ENCODE data around the gene RCOR2. TPM values are rescaled to one million over a fixed set of nuclear protein-coding genes. Genes with fewer than 3 reads are reported as not detected.
A peak's percentile ranks its signal among the peaks of the same experiment; 100 is the strongest.

Gene RCOR2
- total and polyA plus RNA-seq, 2 donors (not counting 1 experiment from before 2014, with no cell fraction given): not detected

DNA sequence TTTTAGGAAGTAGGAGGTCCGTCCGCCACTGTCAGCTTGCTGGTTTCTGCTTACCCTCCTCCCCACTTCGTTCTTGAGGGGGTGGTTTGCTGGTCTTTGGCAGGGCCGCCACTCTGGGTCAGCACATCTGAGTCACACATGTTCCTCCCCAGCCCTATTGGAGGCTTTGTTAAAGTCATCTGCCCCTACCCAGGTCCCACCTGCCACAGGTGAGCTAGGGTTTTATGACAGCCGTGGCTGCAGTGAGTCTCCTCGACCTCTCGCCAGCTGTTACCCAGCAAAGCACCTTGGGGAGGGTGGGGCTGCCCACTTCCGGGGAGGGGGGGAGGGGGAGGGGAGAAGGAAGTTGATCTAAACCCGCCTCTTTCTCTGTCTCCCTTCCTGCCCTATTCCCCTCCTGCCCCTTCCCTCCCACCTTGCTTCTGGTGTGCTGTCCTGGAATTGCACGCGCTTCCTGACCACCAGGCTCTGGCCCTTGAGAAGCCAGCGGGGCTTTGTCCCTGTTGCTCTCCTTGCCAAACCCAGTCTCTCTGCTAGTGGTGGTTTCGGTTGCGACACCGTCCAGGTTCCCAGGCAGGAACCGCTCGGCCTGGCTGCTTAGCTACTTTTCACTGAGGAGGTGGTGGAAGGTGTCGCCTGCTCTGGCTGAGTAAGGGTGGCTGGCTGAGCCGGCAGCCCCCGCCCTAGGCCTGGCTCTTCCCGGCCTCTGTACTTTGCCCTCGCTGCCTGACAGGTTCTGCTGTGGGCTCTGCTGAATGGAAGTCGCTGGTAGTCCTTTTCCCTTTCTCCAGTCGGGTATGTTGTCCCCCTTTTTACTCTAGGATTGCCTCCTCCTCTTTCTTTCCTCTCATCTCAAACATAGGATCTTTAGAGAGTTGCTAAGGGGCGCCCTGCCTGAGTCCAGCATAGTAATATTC, 28.5 kb downstream of the RCOR2 start:
- Mint-ChIP-seq H3K4me1 (peaks cover 72% of the 10 kb centered on the region), H3K27ac (peak overlapping the region; percentile 87), H3K9me3 (ENCODE audit: insufficient read depth) (no peaks in the 10 kb centered on the region), H3K4me3 (peak overlapping the region; percentile 93), H3K27me3 (no peaks in the 10 kb centered on the region)
- DNase-seq (peak; percentile 83), ATAC-seq (ENCODE audit: low read depth) (peak; percentile 89)
- Histone ChIP-seq H3K4me3 (ENCODE audit: control extremely low read depth in 1 of 5, extremely low read depth in 1 of 5, insufficient read depth in 1 of 5, low read depth in 2 of 5, low read length in 4 of 5) (peak overlapping the region; percentile 36 to 88 (median 68)), H3K9ac (ENCODE audit: low read length) (peak overlapping the region; percentile 82), H3K79me2 (ENCODE audit: control insufficient read depth, insufficient read depth, low read length) (peaks cover 99% of the 10 kb centered on the region), H3K4me1 (ENCODE audit: control insufficient read depth in 2 of 2, insufficient read depth in 2 of 2, low read length in 2 of 2) (peaks cover 39 to 53% of the 10 kb centered on the region in 2 donors), H3K36me3 (replicated peaks in 1 of 2; ENCODE audit: control extremely low read depth in 1 of 2, control insufficient read depth in 1 of 2, extremely low read depth in 1 of 2, insufficient read depth in 2 of 2, low read length in 1 of 2) (peaks cover 0 to 19% of the 10 kb centered on the region in 2 experiments), H3K4me2 (replicated peaks; ENCODE audit: low read depth, low read length, poor library complexity, severe bottlenecking) (peak overlapping the region; percentile 98), H2AFZ (ENCODE audit: insufficient read depth, low read depth, low read length, poor library complexity, severe bottlenecking) (peak overlapping the region; percentile 66), H3K27ac (ENCODE audit: low read length in 2 of 2) (peak overlapping the region; percentile 67 to 82), H3K27me3 (replicated peaks in 1 of 4; ENCODE audit: control extremely low read depth in 1 of 4, control insufficient read depth in 3 of 4, insufficient read depth in 4 of 4, low read length in 3 of 4) (no peaks in the 10 kb centered on the region), H4K20me1 (ENCODE audit: control insufficient read depth, insufficient read depth, low read length, poor library complexity, severe bottlenecking) (peaks cover 92% of the 10 kb centered on the region), H3K9me3 (ENCODE audit: control extremely low read depth in 1 of 3, control insufficient read depth in 2 of 3, insufficient read depth in 1 of 3, low read length in 2 of 3) (peaks cover 0 to 3% (median 0%) of the 10 kb centered on the region in 3 donors)
- intact Hi-C loops (cut with micrococcal nuclease): loop anchor here (1.0 to 10.0 kb wide), 3 partner anchors 50 to 86 kb away; partner anchors contain the start of genes COX8A and NAA40
- WGBS (ENCODE audit: insufficient coverage): 2% methylated on average over 14 of the region's 25 CpGs
- TF ChIP-seq, protein P1, sequence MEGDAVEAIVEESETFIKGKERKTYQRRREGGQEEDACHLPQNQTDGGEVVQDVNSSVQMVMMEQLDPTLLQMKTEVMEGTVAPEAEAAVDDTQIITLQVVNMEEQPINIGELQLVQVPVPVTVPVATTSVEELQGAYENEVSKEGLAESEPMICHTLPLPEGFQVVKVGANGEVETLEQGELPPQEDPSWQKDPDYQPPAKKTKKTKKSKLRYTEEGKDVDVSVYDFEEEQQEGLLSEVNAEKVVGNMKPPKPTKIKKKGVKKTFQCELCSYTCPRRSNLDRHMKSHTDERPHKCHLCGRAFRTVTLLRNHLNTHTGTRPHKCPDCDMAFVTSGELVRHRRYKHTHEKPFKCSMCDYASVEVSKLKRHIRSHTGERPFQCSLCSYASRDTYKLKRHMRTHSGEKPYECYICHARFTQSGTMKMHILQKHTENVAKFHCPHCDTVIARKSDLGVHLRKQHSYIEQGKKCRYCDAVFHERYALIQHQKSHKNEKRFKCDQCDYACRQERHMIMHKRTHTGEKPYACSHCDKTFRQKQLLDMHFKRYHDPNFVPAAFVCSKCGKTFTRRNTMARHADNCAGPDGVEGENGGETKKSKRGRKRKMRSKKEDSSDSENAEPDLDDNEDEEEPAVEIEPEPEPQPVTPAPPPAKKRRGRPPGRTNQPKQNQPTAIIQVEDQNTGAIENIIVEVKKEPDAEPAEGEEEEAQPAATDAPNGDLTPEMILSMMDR (IDR thresholded peaks at IDR 0.05): no peak
- TF ChIP-seq EZH2 (IDR thresholded peaks at IDR 0.05; ENCODE audit: borderline replicate concordance, insufficient read depth, low read depth, low read length, poor library complexity, severe bottlenecking): no peak
- CTCF ChIA-PET: interaction anchor here (0.8 to 1.3 kb wide), 7 partner anchors 8 to 51 kb away, joined by 3 read pairs; no protein-coding TSS in a partner anchor
- POLR2A ChIA-PET: interaction anchor here (0.6 to 1.6 kb wide), 3 partner anchors 40 to 1152 kb away, joined by 3 to 7 read pairs (median 4); partner anchors contain the start of gene MARK2
